ENCODE results near the gene TTC34. TPM values are rescaled to one million over a fixed set of nuclear protein-coding genes. Genes with fewer than 3 reads are reported as not detected.

The TTC34 gene
- total and polyA plus RNA-seq, 10 of the 15 experiments (the other 5 are each of a cell fraction or from before 2014, with no cell fraction given): 0.03 to 0.49 (median 0.05) TPM; not detected in 2

DNA sequence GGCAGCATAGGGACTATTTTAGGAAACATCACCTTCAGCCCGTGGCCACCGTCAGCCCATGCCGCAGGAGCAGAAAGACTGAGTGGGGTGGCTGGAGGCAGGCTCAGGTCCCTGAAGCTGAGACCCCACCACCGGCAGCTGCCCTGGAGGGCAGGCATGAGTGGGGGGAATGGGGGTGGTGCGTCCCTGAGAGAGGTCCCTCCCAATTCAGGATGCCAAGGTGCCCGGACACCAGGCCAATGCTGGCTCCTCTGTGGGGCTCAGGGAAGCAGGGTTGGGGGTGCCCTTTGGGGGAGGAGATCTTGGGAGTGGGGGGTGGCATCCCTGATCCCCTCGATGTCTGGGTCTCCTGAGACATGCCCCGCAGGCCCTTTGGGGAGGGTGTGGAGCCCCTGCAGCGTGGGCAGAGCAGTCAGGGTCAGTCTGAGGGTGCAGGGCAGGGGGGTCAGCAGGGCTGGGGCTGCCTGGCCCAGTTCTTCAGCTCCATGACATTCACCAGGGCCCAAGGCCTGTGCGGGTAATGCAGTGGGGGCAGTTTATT, 998 bp upstream of the TTC34 start:
- no peaks in the 10 kb centered on the region for H3K9me3 ChIP-seq (replicated peaks; ENCODE audit: control insufficient read depth, insufficient read depth, low read length)
- H3K27me3 ChIP-seq (replicated peaks in 1 of 2; ENCODE audit: control insufficient read depth in 2 of 2, insufficient read depth in 2 of 2, low read length in 1 of 2): no peaks in the 10 kb centered on the region
- no peak overlapping the region for H3K4me2 ChIP-seq (ENCODE audit: control insufficient read depth, insufficient read depth)
- WGBS (ENCODE audit: insufficient coverage, insufficient replicate concordance, low lambda C conversion rate, missing lambda C conversion rate): 39% methylated on average over 10 of the region's 10 CpGs
- DNase-seq (ENCODE audit: low read depth, low spot score): no peak
- no peaks in the 10 kb centered on the region for H4K20me1 ChIP-seq (ENCODE audit: control insufficient read depth, insufficient read depth)
- H3K79me2 ChIP-seq (ENCODE audit: control insufficient read depth, insufficient read depth, low read length): no peaks in the 10 kb centered on the region
- ChIA-PET POLR2A (no interaction called here), CTCF (no interaction called here), SMC1A (ENCODE audit: uncharacterized antibody, unreplicated experiment) (no interaction called here), RAD21 (ENCODE audit: unreplicated experiment) (no interaction called here)
- no peak overlapping the region for H3K4me3 ChIP-seq
- H3K4me1 ChIP-seq (ENCODE audit: control insufficient read depth, insufficient read depth, low read length): no peaks in the 10 kb centered on the region
- in situ Hi-C loops (cut with MboI) (loop anchor here (25.0 kb wide), 1 partner anchor 115 kb away; no protein-coding TSS in a partner anchor), intact Hi-C loops (cut with micrococcal nuclease; ENCODE audit: unreplicated experiment) (no loop called here)
- no peak overlapping the region for H3K9ac ChIP-seq (ENCODE audit: control insufficient read depth, insufficient read depth, low read length)
- BruUV-seq (replicated peaks): no TSS peak
- no peak for ATAC-seq
- H2AFZ ChIP-seq (ENCODE audit: control insufficient read depth, low read depth, low read length): no peak overlapping the region
- no peak for TF ChIP-seq NRF1 (conservative IDR thresholded peaks at IDR 0.05; ENCODE audit: low read depth, low read length)
- TF ChIP-seq USF2 (IDR thresholded peaks at IDR 0.05; ENCODE audit: borderline replicate concordance, low read depth, low read length): no peak
- TF ChIP-seq CBFB (IDR thresholded peaks at IDR 0.05; ENCODE audit: low read depth): no peak
- TF ChIP-seq MEF2B (IDR thresholded peaks at IDR 0.05; ENCODE audit: partially characterized antibody, poor library complexity, severe bottlenecking): no peak
- TF ChIP-seq STAT1 (conservative IDR thresholded peaks at IDR 0.05): no peak
- no peak for TF ChIP-seq KDM1A (IDR thresholded peaks at IDR 0.05; ENCODE audit: borderline replicate concordance)
- no peak for TF ChIP-seq STAT3 (IDR thresholded peaks at IDR 0.05; ENCODE audit: low read depth, low read length)
- TF ChIP-seq, protein P1, sequence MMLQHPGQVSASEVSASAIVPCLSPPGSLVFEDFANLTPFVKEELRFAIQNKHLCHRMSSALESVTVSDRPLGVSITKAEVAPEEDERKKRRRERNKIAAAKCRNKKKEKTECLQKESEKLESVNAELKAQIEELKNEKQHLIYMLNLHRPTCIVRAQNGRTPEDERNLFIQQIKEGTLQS (IDR thresholded peaks at IDR 0.05; ENCODE audit: borderline replicate concordance, extremely low read depth, low read depth, low read length): no peak
- TF ChIP-seq SKIL (IDR thresholded peaks at IDR 0.05; ENCODE audit: low read depth, poor library complexity, severe bottlenecking): no peak
- no peak for TF ChIP-seq POLR2A (IDR thresholded peaks at IDR 0.05; ENCODE audit: low read depth, low read length)
- TF ChIP-seq, protein P2, sequence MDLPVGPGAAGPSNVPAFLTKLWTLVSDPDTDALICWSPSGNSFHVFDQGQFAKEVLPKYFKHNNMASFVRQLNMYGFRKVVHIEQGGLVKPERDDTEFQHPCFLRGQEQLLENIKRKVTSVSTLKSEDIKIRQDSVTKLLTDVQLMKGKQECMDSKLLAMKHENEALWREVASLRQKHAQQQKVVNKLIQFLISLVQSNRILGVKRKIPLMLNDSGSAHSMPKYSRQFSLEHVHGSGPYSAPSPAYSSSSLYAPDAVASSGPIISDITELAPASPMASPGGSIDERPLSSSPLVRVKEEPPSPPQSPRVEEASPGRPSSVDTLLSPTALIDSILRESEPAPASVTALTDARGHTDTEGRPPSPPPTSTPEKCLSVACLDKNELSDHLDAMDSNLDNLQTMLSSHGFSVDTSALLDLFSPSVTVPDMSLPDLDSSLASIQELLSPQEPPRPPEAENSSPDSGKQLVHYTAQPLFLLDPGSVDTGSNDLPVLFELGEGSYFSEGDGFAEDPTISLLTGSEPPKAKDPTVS (IDR thresholded peaks at IDR 0.05; ENCODE audit: low read depth, low read length): no peak
- no peak for TF ChIP-seq TCF7 (IDR thresholded peaks at IDR 0.05; ENCODE audit: borderline replicate concordance)
- no peak for TF ChIP-seq SMAD5 (IDR thresholded peaks at IDR 0.05; ENCODE audit: low read depth)
- TF ChIP-seq IRF5 (IDR thresholded peaks at IDR 0.05; ENCODE audit: borderline replicate concordance): no peak
- TF ChIP-seq GATAD2B (conservative IDR thresholded peaks at IDR 0.05; ENCODE audit: low read depth): no peak
- TF ChIP-seq CREM (IDR thresholded peaks at IDR 0.05; ENCODE audit: low read depth): no peak
- no peak for TF ChIP-seq RB1 (IDR thresholded peaks at IDR 0.05; ENCODE audit: borderline replicate concordance)
- no peak for TF ChIP-seq MTA2 (IDR thresholded peaks at IDR 0.05; ENCODE audit: low read depth)
- FAIRE-seq: no peak
- H3K36me3 ChIP-seq (ENCODE audit: control insufficient read depth in 2 of 2, insufficient read depth in 2 of 2, low read length in 1 of 2): no peaks in the 10 kb centered on the region
- H3K27ac ChIP-seq (ENCODE audit: control insufficient read depth, insufficient read depth): no peak overlapping the region

Measured in GM12878 (cell line).